T-helper 1 cell (primary cell): ENCODE measurements around the gene DUS4L.

Experiments used
- DNase-seq, 5 donors: peaks; one replicate each; pipeline ENCODE4 v3.0.0-alpha.2; 2012 to 2020

The DUS4L gene

GRCh38 chr7:107615910-107616680, 52.3 kb downstream of the DUS4L start:
- DNase-seq, result no peak

GRCh38 chr7:107622429-107622828, 58.7 kb downstream of the DUS4L start:
- peak in 1 of 5 donors; percentile 12 for DNase-seq

- DNase-seq, result no peak
These were observed 59.1 kb downstream of the DUS4L start for GRCh38 chr7:107622894-107623293.

- no peak for DNase-seq
These were observed 63.2 kb downstream of the DUS4L start for GRCh38 chr7:107627002-107627401.
